Chondrocyte (in vitro differentiated cells): Measurements from ENCODE around the gene TTLL6. TPM values are rescaled to one million over a fixed set of nuclear protein-coding genes. Genes with fewer than 3 reads are reported as not detected.

Experiments
- DNase-seq: peaks from one replicate; pipeline ENCODE4 v3.0.0; 2021; ENCODE audit warnings: mixed read lengths, low spot score
- H3K27ac Mint-ChIP-seq: one replicate; pipeline ENCODE4 v1.8.0; 2021; ENCODE audit warnings: mild to moderate bottlenecking, moderate library complexity, mixed read lengths; ENCODE audit not compliant: unreplicated experiment
- H3K27me3 Mint-ChIP-seq: 2 replicates; pipeline ENCODE4 v1.8.0; 2021; ENCODE audit warnings: low read depth, mixed read lengths
- H3K36me3 Mint-ChIP-seq: 2 replicates; pipeline ENCODE4 v1.8.0; 2021; ENCODE audit warnings: low read depth, mixed read lengths
- H3K4me1 Mint-ChIP-seq: 2 replicates; pipeline ENCODE4 v1.8.0; 2021; ENCODE audit warnings: low read depth, mild to moderate bottlenecking, mixed read lengths
- H3K4me3 Mint-ChIP-seq: one replicate; pipeline ENCODE4 v1.8.0; 2021; ENCODE audit warnings: mild to moderate bottlenecking, moderate library complexity, mixed read lengths; ENCODE audit not compliant: unreplicated experiment
- H3K9me3 Mint-ChIP-seq: 2 replicates; pipeline ENCODE4 v1.8.0; 2021; ENCODE audit warnings: low read depth, mixed read lengths
- total RNA-seq: library from RNA; stranded (reverse); gene quantifications from 3 replicates; pipeline ENCODE4 v1.2.1, GENCODE V29; 2021
- TF ChIP-seq, protein P1 (sequence below): fragments of 200-600 bp; sonication (generic); IDR thresholded peaks from 2 replicates; pipeline ENCODE4 v1.5.0; 2021; ENCODE audit warnings: antibody characterized with exemption, mild to moderate bottlenecking, moderate library complexity

Gene TTLL6
- total RNA-seq, 1 donor from 2014 or later, result not detected

DNA sequence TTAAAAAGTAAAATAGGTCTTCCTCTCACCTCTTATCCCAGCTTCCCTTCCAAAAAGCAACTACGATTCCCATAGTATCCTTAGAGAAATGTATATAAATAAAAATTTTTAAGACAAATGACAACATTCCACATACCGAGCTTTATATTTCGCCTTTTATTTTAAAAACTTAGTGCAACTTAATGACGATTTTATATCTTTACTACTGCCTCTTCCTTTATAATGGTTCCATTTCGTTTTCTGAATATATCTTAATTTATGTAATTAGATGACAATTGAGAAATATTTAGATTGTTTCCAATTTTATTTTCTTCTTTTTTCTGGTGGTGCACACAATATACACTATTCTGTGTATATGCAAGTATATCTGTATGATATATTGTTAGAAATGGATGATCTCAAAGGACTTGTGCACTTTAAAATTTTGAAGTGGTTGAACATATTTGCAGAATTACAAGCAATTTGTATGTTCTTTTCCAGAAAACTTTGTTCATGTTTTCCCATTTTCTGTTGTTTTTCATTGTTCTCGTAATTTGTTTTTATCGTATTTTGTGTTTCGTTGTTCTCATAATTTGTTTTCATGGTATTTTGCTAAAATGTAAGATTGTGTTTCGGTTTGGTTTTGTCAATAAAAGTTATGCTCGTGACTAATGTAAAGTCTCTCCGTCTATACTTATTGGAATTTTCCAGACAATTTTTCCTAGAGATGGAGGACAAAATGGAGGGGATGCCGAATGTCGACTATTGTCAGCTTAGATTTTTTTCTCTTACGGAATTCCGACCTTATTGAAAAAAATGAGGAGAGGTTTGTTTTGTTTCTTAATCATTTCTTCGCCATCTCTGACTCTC lies 68.1 kb downstream of the TTLL6 start:
- Mint-ChIP-seq H3K27ac (no peak overlapping the region), H3K27me3 (peaks cover 82% of the 10 kb centered on the region), H3K9me3 (no peaks in the 10 kb centered on the region), H3K4me3 (no peak overlapping the region), H3K36me3 (no peaks in the 10 kb centered on the region), H3K4me1 (no peaks in the 10 kb centered on the region)
- TF ChIP-seq, protein P1, sequence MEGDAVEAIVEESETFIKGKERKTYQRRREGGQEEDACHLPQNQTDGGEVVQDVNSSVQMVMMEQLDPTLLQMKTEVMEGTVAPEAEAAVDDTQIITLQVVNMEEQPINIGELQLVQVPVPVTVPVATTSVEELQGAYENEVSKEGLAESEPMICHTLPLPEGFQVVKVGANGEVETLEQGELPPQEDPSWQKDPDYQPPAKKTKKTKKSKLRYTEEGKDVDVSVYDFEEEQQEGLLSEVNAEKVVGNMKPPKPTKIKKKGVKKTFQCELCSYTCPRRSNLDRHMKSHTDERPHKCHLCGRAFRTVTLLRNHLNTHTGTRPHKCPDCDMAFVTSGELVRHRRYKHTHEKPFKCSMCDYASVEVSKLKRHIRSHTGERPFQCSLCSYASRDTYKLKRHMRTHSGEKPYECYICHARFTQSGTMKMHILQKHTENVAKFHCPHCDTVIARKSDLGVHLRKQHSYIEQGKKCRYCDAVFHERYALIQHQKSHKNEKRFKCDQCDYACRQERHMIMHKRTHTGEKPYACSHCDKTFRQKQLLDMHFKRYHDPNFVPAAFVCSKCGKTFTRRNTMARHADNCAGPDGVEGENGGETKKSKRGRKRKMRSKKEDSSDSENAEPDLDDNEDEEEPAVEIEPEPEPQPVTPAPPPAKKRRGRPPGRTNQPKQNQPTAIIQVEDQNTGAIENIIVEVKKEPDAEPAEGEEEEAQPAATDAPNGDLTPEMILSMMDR, result no peak
- DNase-seq, result no peak

DNA sequence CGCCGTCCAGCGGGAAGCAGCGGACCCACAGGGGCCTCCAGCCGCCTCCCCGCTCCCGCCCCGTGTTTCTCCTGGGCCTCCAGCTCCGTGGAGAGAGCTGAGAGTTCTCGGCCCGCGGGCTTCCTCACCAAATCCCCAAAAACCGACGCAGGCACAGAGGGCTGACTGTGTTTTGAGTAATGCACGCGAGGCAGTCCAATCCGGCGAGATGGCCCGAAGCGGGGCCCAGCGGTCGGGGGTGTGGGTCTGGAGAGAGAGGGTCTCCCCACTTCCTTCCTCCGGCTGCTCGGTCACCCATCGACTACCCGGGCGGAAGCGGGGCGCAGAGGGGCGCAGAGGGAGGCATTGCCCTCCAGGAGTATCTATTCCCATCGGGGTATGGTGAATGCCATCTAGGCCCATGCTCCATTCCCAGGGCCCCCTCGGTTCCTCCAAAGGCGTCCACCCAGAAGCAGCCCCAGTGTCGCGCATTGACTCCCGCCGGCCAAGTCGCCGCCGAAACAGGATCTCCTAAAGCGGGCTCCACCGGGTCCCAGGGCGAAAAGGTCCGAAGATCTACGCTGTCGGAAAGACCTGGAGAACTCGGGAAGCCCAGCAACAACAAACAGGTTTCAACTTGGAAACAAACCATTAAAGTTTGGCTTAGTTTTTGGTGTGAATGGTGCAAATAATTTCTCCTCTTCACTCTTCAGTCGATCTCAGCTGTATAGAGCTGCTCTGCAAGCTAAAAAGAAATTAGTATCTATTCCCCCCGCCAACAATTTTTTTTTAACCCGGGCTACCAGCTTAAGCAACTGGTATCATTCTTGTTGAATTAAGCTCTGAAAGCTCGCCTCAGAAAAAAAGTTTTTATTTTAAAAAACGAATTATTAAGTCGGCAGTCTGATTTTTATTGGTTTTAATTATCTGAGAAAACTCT lies 69.3 kb downstream of the TTLL6 start:
- no peak overlapping the region for H3K27ac Mint-ChIP-seq
- DNase-seq, result no peak
- peaks cover 82% of the 10 kb centered on the region for H3K27me3 Mint-ChIP-seq
- H3K4me1 Mint-ChIP-seq, result no peaks in the 10 kb centered on the region
- TF ChIP-seq, protein P1, result no peak
- H3K36me3 Mint-ChIP-seq, result no peaks in the 10 kb centered on the region
- no peaks in the 10 kb centered on the region for H3K9me3 Mint-ChIP-seq
- H3K4me3 Mint-ChIP-seq, result no peak overlapping the region

GRCh38 chr17:48746916-48747444 lies 70.0 kb downstream of the TTLL6 start:
- peaks cover 84% of the 10 kb centered on the region for H3K27me3 Mint-ChIP-seq
- H3K27ac Mint-ChIP-seq, result no peak overlapping the region
- H3K4me1 Mint-ChIP-seq, result no peaks in the 10 kb centered on the region
- no peaks in the 10 kb centered on the region for H3K36me3 Mint-ChIP-seq
- H3K9me3 Mint-ChIP-seq, result no peaks in the 10 kb centered on the region
- no peak for DNase-seq
- TF ChIP-seq, protein P1, result no peak
- no peak overlapping the region for H3K4me3 Mint-ChIP-seq

DNA sequence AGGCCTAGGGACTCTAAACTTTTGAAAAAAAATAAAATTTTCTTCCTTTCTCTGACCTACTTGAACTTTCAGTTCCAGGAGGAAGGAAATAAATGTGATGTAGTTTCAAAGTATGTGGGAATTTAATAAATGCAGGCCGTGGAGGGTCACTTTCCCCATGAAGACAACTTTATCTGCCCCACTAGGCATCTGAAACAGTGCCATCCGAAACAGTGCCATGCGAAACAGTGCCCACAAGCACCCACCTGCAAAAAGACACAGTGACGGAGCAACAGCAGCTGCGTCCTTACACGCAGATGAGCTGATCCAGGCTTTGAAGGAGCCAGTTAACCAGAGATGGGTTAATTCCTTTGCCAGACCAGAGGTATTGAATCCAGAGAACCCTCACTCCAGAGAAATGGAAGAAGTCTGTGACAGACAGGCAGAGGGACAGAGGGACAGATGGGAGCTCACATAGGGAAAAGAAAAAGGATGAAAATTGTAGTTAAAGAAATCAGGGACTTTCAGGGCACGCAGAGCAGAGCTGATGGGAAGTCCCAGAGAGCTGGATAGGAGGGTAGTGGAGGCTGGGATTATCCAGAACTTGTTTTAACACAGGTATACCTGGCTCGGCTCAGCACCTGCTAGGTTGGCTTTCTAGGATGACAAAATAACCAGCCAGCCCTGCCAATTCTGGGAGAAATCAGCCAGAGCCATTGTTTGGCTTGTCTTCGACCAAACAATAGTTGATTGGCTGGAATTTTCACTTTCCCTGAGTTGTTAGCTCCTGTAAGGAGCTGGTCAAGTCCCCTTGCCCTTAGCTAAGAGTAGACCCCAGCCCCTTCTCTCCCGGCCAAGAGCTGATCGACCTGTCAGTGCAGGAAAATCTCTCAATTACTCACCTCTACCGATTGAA lies 71.4 kb downstream of the TTLL6 start:
- peaks cover 82% of the 10 kb centered on the region for H3K27me3 Mint-ChIP-seq

More for the DNA sequence above, 71.4 kb downstream of the TTLL6 start:
- TF ChIP-seq, protein P1, result no peak
- no peak overlapping the region for H3K4me3 Mint-ChIP-seq
- H3K27ac Mint-ChIP-seq, result no peak overlapping the region
- H3K4me1 Mint-ChIP-seq, result no peaks in the 10 kb centered on the region
- no peaks in the 10 kb centered on the region for H3K36me3 Mint-ChIP-seq
- DNase-seq, result no peak
- no peaks in the 10 kb centered on the region for H3K9me3 Mint-ChIP-seq
